Keratinocyte (primary cell): Measurements from ENCODE around the gene RPS23. TPM values are rescaled to one million over a fixed set of nuclear protein-coding genes. Genes with fewer than 3 reads are reported as not detected.

Source experiments
- DNase-seq: peaks from one replicate; pipeline ENCODE4 v3.0.0-alpha.2; 2011; ENCODE audit warnings: low read depth, missing footprints, low spot score
- FAIRE-seq: peaks from 2 replicates; lab custom pipeline; 2011; peaks lifted over from hg19 to GRCh38; lab: Jason Lieb, UNC
- H2AFZ ChIP-seq: 2 replicates; pipeline ENCODE4 v1.6.0; 2012; ENCODE audit warnings: low read length, control low read depth, inconsistent platforms; ENCODE audit not compliant: control insufficient read depth
- H3K27ac ChIP-seq: 2 replicates; pipeline ENCODE4 v1.5.1; 2011; ENCODE audit warnings: low read length; ENCODE audit not compliant: control insufficient read depth, insufficient read depth
- H3K27me3 ChIP-seq: 3 replicates; pipeline ENCODE4 v1.6.0; 2011; ENCODE audit warnings: low read length; ENCODE audit not compliant: control insufficient read depth, insufficient read depth; ENCODE audit errors: extremely low read depth
- H3K36me3 ChIP-seq, 2 experiments: 2 replicates in 1 of 2; 3 replicates in 1 of 2; pipeline ENCODE4 v1.5.1; 2011; ENCODE audit warnings: low read length in 2 of 2, mild to moderate bottlenecking in 1 of 2; ENCODE audit not compliant: control insufficient read depth in 2 of 2, insufficient read depth in 2 of 2; ENCODE audit errors: extremely low read depth in 1 of 2
- H3K4me1 ChIP-seq: 3 replicates; pipeline ENCODE4 v1.5.1; 2011; ENCODE audit warnings: low read length; ENCODE audit not compliant: control insufficient read depth, insufficient read depth; ENCODE audit errors: extremely low read depth
- H3K4me2 ChIP-seq: 3 replicates; pipeline ENCODE4 v1.6.0; 2011; ENCODE audit warnings: low read depth, low read length; ENCODE audit not compliant: control insufficient read depth, insufficient read depth; ENCODE audit errors: extremely low read depth
- H3K4me3 ChIP-seq, 3 experiments: fragments of 200-600 bp in 1 of 3; sonication (generic) in 1 of 3; 2 replicates in 2 of 3; 3 replicates in 1 of 3; pipeline ENCODE4 v1.5.1; 2011 to 2016; ENCODE audit warnings: low read length in 3 of 3, mild to moderate bottlenecking in 3 of 3, control low read depth in 2 of 3, inconsistent platforms in 1 of 3, low read depth in 1 of 3, mixed read lengths in 1 of 3, mixed run types in 1 of 3, moderate library complexity in 1 of 3; ENCODE audit not compliant: control insufficient read depth in 2 of 3, insufficient read depth in 2 of 3; ENCODE audit errors: extremely low read depth in 1 of 3
- H3K79me2 ChIP-seq: 2 replicates; pipeline ENCODE4 v1.6.0; 2012; ENCODE audit warnings: low read length; ENCODE audit not compliant: control insufficient read depth, insufficient read depth
- H3K9ac ChIP-seq: 3 replicates; pipeline ENCODE4 v1.6.0; 2011; ENCODE audit warnings: low read length; ENCODE audit not compliant: control insufficient read depth, insufficient read depth; ENCODE audit errors: extremely low read depth
- H3K9me1 ChIP-seq: 3 replicates; pipeline ENCODE4 v1.6.0; 2011; ENCODE audit warnings: low read length; ENCODE audit not compliant: control insufficient read depth, insufficient read depth; ENCODE audit errors: extremely low read depth
- H3K9me3 ChIP-seq: 2 replicates; pipeline ENCODE4 v1.5.1; 2012; ENCODE audit warnings: low read depth, low read length; ENCODE audit not compliant: control insufficient read depth
- H4K20me1 ChIP-seq: 3 replicates; pipeline ENCODE4 v1.6.0; 2011; ENCODE audit warnings: low read length; ENCODE audit not compliant: control insufficient read depth, insufficient read depth; ENCODE audit errors: extremely low read depth
- CTCF ChIP-seq, 3 experiments: IDR thresholded peaks in 1 of 3; conservative IDR thresholded peaks in 1 of 3; optimal IDR thresholded peaks in 1 of 3; 2 replicates in 2 of 3; 3 replicates in 1 of 3; pipeline versions ENCODE3 to v1.5.1; 2011; ENCODE audit warnings: low read length in 3 of 3, mild to moderate bottlenecking in 3 of 3, moderate library complexity in 2 of 3, control low read depth in 1 of 3, inconsistent platforms in 1 of 3; ENCODE audit not compliant: insufficient read depth in 2 of 3; ENCODE audit errors: extremely low read depth in 1 of 3
- EZH2 ChIP-seq: IDR thresholded peaks from one replicate; pipeline ENCODE4 v1.6.1; 2012; ENCODE audit warnings: inconsistent platforms, mild to moderate bottlenecking, low read length, moderate library complexity
- dilution Hi-C: fragments of 300-500 bp; cut with MboI; formaldehyde crosslinking; loops from one replicate; pipeline ENCODE4 v1.7.0; 2020; ENCODE audit warnings: low sequenced_read_pairs; ENCODE audit not compliant: extremely low pct_ligation_motif_present
- polyA plus RNA-seq, 5 experiments: library from polyadenylated mRNA; depleted of rRNA in 3 of 5; stranded (reverse) in 3 of 5; stranded (forward) in 1 of 5; unstranded in 1 of 5; fragments of >200 nt; gene quantifications; 1 replicate in 1 of 5; 2 replicates in 3 of 5; 3 replicates in 1 of 5; pipeline versions ENCODE4 v1.2.1 to v1.2.3, GENCODE V29; 2011 to 2012; ENCODE audit warnings: missing spikeins in 2 of 5, low read depth in 1 of 5, low replicate concordance in 1 of 5

Gene RPS23
- polyA plus RNA-seq, 1 donor (not counting 4 experiments of a cell fraction or from before 2014, with no cell fraction given) = 2,776 TPM

- Histone ChIP-seq H3K27ac (no peak overlapping the region), H3K4me1 (peaks cover 9% of the 10 kb centered on the region), H3K4me3 (no peak overlapping the region), H3K9me1 (no peaks in the 10 kb centered on the region), H3K27me3 (no peaks in the 10 kb centered on the region), H4K20me1 (no peaks in the 10 kb centered on the region), H3K36me3 (no peaks in the 10 kb centered on the region), H3K79me2 (no peaks in the 10 kb centered on the region), H3K9me3 (no peaks in the 10 kb centered on the region), H2AFZ (no peak overlapping the region), H3K4me2 (no peak overlapping the region), H3K9ac (no peak overlapping the region)
- no peak for TF ChIP-seq EZH2
- no peak for TF ChIP-seq CTCF (optimal IDR thresholded peaks at IDR 0.05 in 1 of 3, IDR thresholded peaks at IDR 0.05 in 1 of 3, conservative IDR thresholded peaks at IDR 0.05 in 1 of 3; ENCODE audit: extremely low read depth in 1 of 3, insufficient read depth in 2 of 3, low read length in 3 of 3)
- FAIRE-seq (no peak), DNase-seq (no peak)
- dilution Hi-C loops = no loop called here
These were observed 31.0 kb upstream of the RPS23 start for GRCh38 chr5:82309091-82309531.

GRCh38 chr5:82308416-82308815 lies 30.3 kb upstream of the RPS23 start:
- Histone ChIP-seq H4K20me1 (no peaks in the 10 kb centered on the region), H3K9ac (no peak overlapping the region), H3K4me2 (no peak overlapping the region), H3K9me1 (no peaks in the 10 kb centered on the region), H3K9me3 (no peaks in the 10 kb centered on the region), H2AFZ (no peak overlapping the region), H3K79me2 (no peaks in the 10 kb centered on the region), H3K4me1 (peaks cover 9% of the 10 kb centered on the region), H3K27me3 (no peaks in the 10 kb centered on the region), H3K36me3 (no peaks in the 10 kb centered on the region), H3K27ac (no peak overlapping the region), H3K4me3 (no peak overlapping the region)
- DNase-seq (no peak), FAIRE-seq (no peak)
- dilution Hi-C loops = no loop called here
- TF ChIP-seq EZH2 (no peak), CTCF (optimal IDR thresholded peaks at IDR 0.05 in 1 of 3, IDR thresholded peaks at IDR 0.05 in 1 of 3, conservative IDR thresholded peaks at IDR 0.05 in 1 of 3; ENCODE audit: extremely low read depth in 1 of 3, insufficient read depth in 2 of 3, low read length in 3 of 3) (no peak)
